Left lung (tissue), 10 donors: ENCODE data around the gene EAPP. TPM values are rescaled to one million over a fixed set of nuclear protein-coding genes. Genes with fewer than 3 reads are reported as not detected.
"Not testable (repeated sequence)": the region's sequence is repeated elsewhere in the genome, so short reads cannot be mapped to it uniquely, and the experiment has no call there.

ENCODE experiments used
- ATAC-seq: fragments of 200-7000 bp; cut with Tn5 transposase; one replicate; pipeline ENCODE4 v1.9.1; 2020; ENCODE audit warnings: moderate library complexity
- DNase-seq, 4 donors: peaks; one replicate each; pipeline ENCODE4 v3.0.0-alpha.2; 2013 to 2020
- H3K27ac ChIP-seq, 2 donors: fragments of 200-600 bp; sonication (generic) in 1 of 2; one replicate each; pipeline versions ENCODE4 v1.5.0 to v1.8.0; 2020 to 2021
- H3K27me3 ChIP-seq, 2 donors: fragments of 200-600 bp; sonication (generic) in 1 of 2; one replicate each; pipeline versions ENCODE4 v1.5.0 to v1.8.0; 2020 to 2021
- H3K36me3 ChIP-seq, 2 donors: fragments of 200-600 bp; sonication (generic) in 1 of 2; one replicate each; pipeline versions ENCODE4 v1.5.0 to v1.8.0; 2020 to 2021
- H3K4me1 ChIP-seq, 2 donors: fragments of 200-600 bp; one replicate each; pipeline ENCODE4 v1.8.0; 2021
- H3K4me3 ChIP-seq, 2 donors: fragments of 200-600 bp; sonication (generic) in 1 of 2; one replicate each; pipeline versions ENCODE4 v1.5.0 to v1.8.0; 2020 to 2021; ENCODE audit warnings: mild to moderate bottlenecking in 1 of 2
- H3K9me3 ChIP-seq, 2 donors: fragments of 200-600 bp; sonication (generic) in 1 of 2; one replicate each; pipeline versions ENCODE4 v1.5.0 to v1.8.0; 2020 to 2021
- CTCF ChIP-seq, 2 donors: fragments of 200-600 bp; sonication (generic) in 1 of 2; IDR thresholded peaks; one replicate each; pipeline versions ENCODE4 v1.5.0 to v1.8.0; 2021; ENCODE audit warnings: antibody characterized with exemption in 2 of 2
- intact Hi-C, 2 donors: fragments of 100-400 bp; cut with DNase I; formaldehyde crosslinking; loops; one replicate each; pipeline versions ENCODE4 v1.11.2 to v1.14.2; 2022
- polyA plus RNA-seq, 6 donors: library from polyadenylated mRNA; unstranded; fragments of 120-200 nt; gene quantifications; one replicate each; pipeline ENCODE4 v1.2.1, GENCODE V29; 2013; ENCODE audit not compliant: insufficient read length in 6 of 6
- total RNA-seq, 2 donors: library from RNA; stranded (reverse); fragmentation: NEBNext Ultra II Directional; extraction: Animal tissue kit (Norgen Biotek cat#: 25700); gene quantifications; one replicate each; pipeline ENCODE4 v1.2.1, GENCODE V29; 2021
- donor health status: DM: no; HTN: yes; CAD: no.
- donor health status: DM: no; HTN: no; CAD: no.

EAPP gene
- total and polyA plus RNA-seq, 8 donors = 23.2 to 63.9 (median 54.8) TPM

GRCh38 chr14:34482463-34482862 is 57.0 kb downstream of the EAPP start:
- H3K9me3 ChIP-seq = no peaks in the 10 kb centered on the region
- ATAC-seq = no peak
- intact Hi-C loops = no loop called here

GRCh38 chr14:34479694-34480093 is 59.8 kb downstream of the EAPP start:
- no peak for TF ChIP-seq CTCF (IDR thresholded peaks at IDR 0.05)
- no peak for ATAC-seq
- no peaks in the 10 kb centered on the region for H3K4me1 ChIP-seq
- no peaks in the 10 kb centered on the region for H3K27me3 ChIP-seq
- H3K36me3 ChIP-seq = no peaks in the 10 kb centered on the region
- intact Hi-C loops = no loop called here
- no peak overlapping the region for H3K4me3 ChIP-seq
- no peaks in the 10 kb centered on the region for H3K9me3 ChIP-seq
- no peak for DNase-seq
- H3K27ac ChIP-seq = no peak overlapping the region

More at GRCh38 chr14:34482463-34482862, 57.0 kb downstream of the EAPP start:
- Histone ChIP-seq H3K4me1 (no peaks in the 10 kb centered on the region), H3K27me3 (no peaks in the 10 kb centered on the region), H3K27ac (no peak overlapping the region), H3K36me3 (no peaks in the 10 kb centered on the region), H3K4me3 (no peak overlapping the region)
- TF ChIP-seq CTCF (IDR thresholded peaks at IDR 0.05) = no peak
- DNase-seq = no peak

- intact Hi-C loops = no loop called here
- no peak overlapping the region for H3K27ac ChIP-seq
- TF ChIP-seq CTCF (IDR thresholded peaks at IDR 0.05) = no peak
- no peaks in the 10 kb centered on the region for H3K9me3 ChIP-seq
- ATAC-seq (no peak), DNase-seq (no peak)
- H3K4me3 ChIP-seq = no peak overlapping the region
- no peaks in the 10 kb centered on the region for H3K36me3 ChIP-seq
- no peaks in the 10 kb centered on the region for H3K4me1 ChIP-seq
- H3K27me3 ChIP-seq = no peaks in the 10 kb centered on the region
Measured at GRCh38 chr14:34478261-34478660, 61.2 kb downstream of the EAPP start.

GRCh38 chr14:34476036-34476435 is 63.5 kb downstream of the EAPP start:
- H3K36me3 ChIP-seq, intact Hi-C loops, H3K4me1 ChIP-seq, ATAC-seq, H3K4me3 ChIP-seq, H3K9me3 ChIP-seq, H3K27ac ChIP-seq, H3K27me3 ChIP-seq: not testable (repeated sequence)
- peak in 1 of 4 donors; percentile 5 for DNase-seq

GRCh38 chr14:34475163-34475562 is 64.3 kb downstream of the EAPP start:
- H3K27ac ChIP-seq = no peak overlapping the region
- no peak for DNase-seq
- intact Hi-C loops = no loop called here
- H3K36me3 ChIP-seq = no peaks in the 10 kb centered on the region
- H3K9me3 ChIP-seq = no peaks in the 10 kb centered on the region
- no peak for ATAC-seq
- no peaks in the 10 kb centered on the region for H3K4me1 ChIP-seq
- H3K27me3 ChIP-seq = no peaks in the 10 kb centered on the region
- TF ChIP-seq CTCF (IDR thresholded peaks at IDR 0.05) = no peak
- H3K4me3 ChIP-seq = no peak overlapping the region

- intact Hi-C loops = no loop called here
- DNase-seq (no peak), ATAC-seq (no peak)
- Histone ChIP-seq H3K36me3 (no peaks in the 10 kb centered on the region), H3K9me3 (no peaks in the 10 kb centered on the region), H3K27me3 (no peaks in the 10 kb centered on the region), H3K27ac (no peak overlapping the region), H3K4me1 (no peaks in the 10 kb centered on the region), H3K4me3 (no peak overlapping the region)
- no peak for TF ChIP-seq CTCF (IDR thresholded peaks at IDR 0.05)
Measured at GRCh38 chr14:34474187-34474679, 65.3 kb downstream of the EAPP start.
